ENCODE measurements around the gene GAP43. TPM values are rescaled to one million over a fixed set of nuclear protein-coding genes. Genes with fewer than 3 reads are reported as not detected.

Gene GAP43
- total RNA-seq, 2 experiments from 2014 or later: not detected

DNA sequence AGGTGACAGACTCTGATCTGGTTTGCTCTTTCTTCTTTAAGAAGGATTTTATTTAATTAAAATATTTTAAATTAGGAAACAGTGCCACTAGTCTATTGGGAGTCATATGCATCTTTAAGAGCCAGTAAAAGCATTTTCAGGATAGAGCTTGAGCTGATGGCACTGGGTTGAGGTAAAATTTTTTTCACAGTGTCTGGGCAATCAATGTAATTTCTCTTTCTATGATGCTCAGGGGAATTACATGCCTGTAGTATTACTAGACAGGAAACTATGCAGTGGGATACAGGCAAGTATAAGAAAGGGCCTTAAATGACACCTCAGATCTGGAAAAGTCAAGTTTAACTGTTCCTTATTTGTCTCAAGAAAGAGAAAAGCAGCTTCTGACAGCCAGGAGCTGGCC lies 76.4 kb downstream of the GAP43 start:
- Mint-ChIP-seq H3K4me1 (no peaks in the 10 kb centered on the region), H3K27me3 (peaks cover 8% of the 10 kb centered on the region), H3K4me3 (no peak overlapping the region), H3K27ac (no peak overlapping the region), H3K36me3 (no peaks in the 10 kb centered on the region), H3K9me3 (ENCODE audit: low read depth) (no peaks in the 10 kb centered on the region)
- DNase-seq (no peak), ATAC-seq (no peak)
- CTCF ChIA-PET: no interaction called here

- CTCF ChIA-PET: no interaction called here
- Mint-ChIP-seq H3K27ac (no peak overlapping the region), H3K36me3 (no peaks in the 10 kb centered on the region), H3K9me3 (ENCODE audit: low read depth) (no peaks in the 10 kb centered on the region), H3K4me1 (no peaks in the 10 kb centered on the region), H3K4me3 (no peak overlapping the region), H3K27me3 (peaks cover 19% of the 10 kb centered on the region)
- ATAC-seq (no peak), DNase-seq (no peak)
These were observed 79.3 kb downstream of the GAP43 start for GRCh38 chr3:115702598-115702997.

GRCh38 chr3:115704661-115705338 lies 81.5 kb downstream of the GAP43 start:
- no peak for ATAC-seq
- DNase-seq: no peak
- Mint-ChIP-seq H3K9me3 (ENCODE audit: low read depth) (no peaks in the 10 kb centered on the region), H3K36me3 (no peaks in the 10 kb centered on the region), H3K4me3 (no peak overlapping the region), H3K27me3 (peaks cover 22% of the 10 kb centered on the region), H3K27ac (no peak overlapping the region), H3K4me1 (no peaks in the 10 kb centered on the region)
- CTCF ChIA-PET: no interaction called here

DNA sequence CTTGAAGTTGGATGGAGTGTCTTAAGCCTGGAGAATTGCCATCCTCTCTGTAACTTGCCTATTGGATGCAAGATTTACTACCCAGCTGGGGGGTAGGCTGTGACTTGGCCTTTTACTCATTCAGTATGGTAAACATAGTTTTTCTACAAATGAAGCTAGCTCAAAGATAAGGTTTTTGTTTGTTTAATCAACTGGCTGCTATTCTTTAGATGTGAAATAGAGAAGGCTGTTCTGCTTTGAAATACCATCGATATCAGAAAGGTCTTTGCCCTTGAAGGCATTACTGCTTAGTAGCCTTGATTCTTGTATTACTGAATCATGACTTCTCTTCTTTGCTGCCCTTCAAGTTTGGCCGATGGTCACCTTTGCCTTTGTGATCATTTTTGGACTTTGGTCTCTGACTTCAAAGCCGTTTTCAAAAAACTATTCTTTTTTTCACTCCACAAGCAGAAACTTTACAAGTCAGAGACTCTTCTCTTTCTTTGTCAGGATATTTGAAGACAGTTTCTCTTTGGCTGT lies 83.1 kb downstream of the GAP43 start:
- DNase-seq (no peak), ATAC-seq (no peak)
- H3K36me3 Mint-ChIP-seq: no peaks in the 10 kb centered on the region
- H3K4me1 Mint-ChIP-seq: no peaks in the 10 kb centered on the region
- peaks cover 28% of the 10 kb centered on the region for H3K27me3 Mint-ChIP-seq
- H3K27ac Mint-ChIP-seq: no peak overlapping the region
- no peak overlapping the region for H3K4me3 Mint-ChIP-seq
- CTCF ChIA-PET: no interaction called here
- no peaks in the 10 kb centered on the region for H3K9me3 Mint-ChIP-seq (ENCODE audit: low read depth)

DNA sequence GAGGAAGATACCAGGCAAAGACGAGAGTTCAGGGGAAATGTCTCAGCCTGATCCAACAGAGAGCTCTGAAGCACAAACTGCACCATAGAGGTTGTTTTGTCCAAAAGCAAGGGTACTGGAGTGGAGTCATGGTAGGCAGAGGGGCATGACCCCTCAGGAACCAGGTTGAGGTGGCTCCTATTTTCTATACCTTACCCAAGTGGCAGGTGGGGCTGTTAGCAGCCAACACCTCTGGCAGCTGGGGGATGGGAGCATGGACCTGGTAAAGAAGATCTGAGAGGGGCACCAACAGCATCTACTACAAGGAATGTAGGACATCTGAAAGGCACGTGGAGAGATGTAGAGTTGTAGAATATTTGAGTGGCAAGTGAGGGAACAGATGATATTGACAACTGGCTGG lies 85.2 kb downstream of the GAP43 start:
- CTCF ChIA-PET: no interaction called here
- Mint-ChIP-seq H3K36me3 (no peaks in the 10 kb centered on the region), H3K27me3 (peaks cover 37% of the 10 kb centered on the region), H3K4me1 (no peaks in the 10 kb centered on the region), H3K9me3 (ENCODE audit: low read depth) (no peaks in the 10 kb centered on the region), H3K27ac (no peak overlapping the region), H3K4me3 (no peak overlapping the region)
- ATAC-seq (no peak), DNase-seq (no peak)

DNA sequence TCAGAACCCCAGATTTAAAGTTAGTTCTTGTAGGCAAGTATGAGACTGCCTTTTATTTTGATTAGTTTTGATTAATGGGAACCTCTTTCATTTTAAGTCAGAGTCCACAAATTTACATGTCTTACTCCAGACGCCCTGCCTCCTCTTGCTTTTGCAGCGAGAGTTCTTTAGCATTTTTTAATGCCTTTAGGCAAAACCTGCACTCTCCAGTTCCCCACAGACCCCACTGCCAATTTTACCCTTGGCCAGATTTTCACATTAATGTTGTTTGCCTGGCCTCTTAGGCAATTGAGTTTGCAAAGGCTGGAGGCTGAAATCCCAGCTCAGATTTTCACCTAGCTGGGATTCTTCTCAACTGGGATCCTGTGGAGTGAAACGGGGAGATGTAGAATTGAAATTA lies 85.8 kb downstream of the GAP43 start:
- H3K27me3 Mint-ChIP-seq: peaks cover 38% of the 10 kb centered on the region
- ATAC-seq (no peak), DNase-seq (no peak)
- no peak overlapping the region for H3K27ac Mint-ChIP-seq
- no peak overlapping the region for H3K4me3 Mint-ChIP-seq
- CTCF ChIA-PET: no interaction called here
- H3K9me3 Mint-ChIP-seq (ENCODE audit: low read depth): no peaks in the 10 kb centered on the region
- no peaks in the 10 kb centered on the region for H3K4me1 Mint-ChIP-seq
- H3K36me3 Mint-ChIP-seq: no peaks in the 10 kb centered on the region

DNA sequence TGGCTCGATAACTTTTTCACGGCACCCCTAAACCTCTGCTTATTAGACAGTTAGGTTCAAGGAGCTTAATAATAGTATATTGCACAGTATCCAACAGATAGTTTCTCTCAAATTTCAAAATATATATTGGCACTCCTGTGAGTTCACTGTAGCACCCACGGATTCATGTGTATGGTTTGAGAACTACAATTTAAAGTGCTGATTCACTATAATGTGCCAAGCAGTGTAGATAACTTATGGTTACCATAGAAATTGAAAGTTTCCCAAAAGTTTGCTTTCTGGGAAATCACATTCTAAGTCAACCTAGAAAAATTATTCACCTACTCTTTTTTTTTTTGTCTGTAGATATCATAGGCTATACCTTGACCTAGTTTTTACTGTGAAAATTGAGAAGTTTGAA lies 86.6 kb downstream of the GAP43 start:
- no peaks in the 10 kb centered on the region for H3K4me1 Mint-ChIP-seq
- H3K27ac Mint-ChIP-seq: no peak overlapping the region
- no peak for DNase-seq
- H3K4me3 Mint-ChIP-seq: no peak overlapping the region
- H3K36me3 Mint-ChIP-seq: no peaks in the 10 kb centered on the region
- peaks cover 41% of the 10 kb centered on the region for H3K27me3 Mint-ChIP-seq
- CTCF ChIA-PET: interaction anchor here (0.6 kb wide), 1 partner anchor 14 kb away, joined by 3 read pairs; no protein-coding TSS in a partner anchor
- ATAC-seq: no peak
- no peaks in the 10 kb centered on the region for H3K9me3 Mint-ChIP-seq (ENCODE audit: low read depth)

GRCh38 chr3:115710799-115711198 lies 87.5 kb downstream of the GAP43 start:
- Mint-ChIP-seq H3K36me3 (no peaks in the 10 kb centered on the region), H3K4me3 (no peak overlapping the region), H3K4me1 (no peaks in the 10 kb centered on the region), H3K27ac (no peak overlapping the region), H3K9me3 (ENCODE audit: low read depth) (no peaks in the 10 kb centered on the region), H3K27me3 (peaks cover 41% of the 10 kb centered on the region)
- ATAC-seq (no peak), DNase-seq (no peak)
- CTCF ChIA-PET: no interaction called here

DNA sequence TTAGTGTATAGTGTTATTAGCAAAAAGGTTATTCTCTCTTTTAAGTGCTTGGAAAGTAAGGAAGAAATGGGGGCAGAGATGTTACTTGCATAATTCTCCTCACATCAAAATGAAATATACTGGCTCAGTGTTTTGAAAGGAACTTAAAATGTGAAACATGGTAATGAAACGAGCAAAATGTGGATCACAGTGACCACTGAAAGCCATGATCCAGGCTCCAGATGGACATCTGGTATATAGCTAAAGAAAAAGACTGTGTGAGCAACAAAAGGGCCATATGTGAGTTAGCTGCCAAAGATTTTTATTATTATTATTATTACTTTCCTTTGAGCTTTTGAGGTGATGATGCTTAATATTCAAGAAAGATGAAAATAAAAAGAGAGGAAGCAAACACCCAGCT lies 89.6 kb downstream of the GAP43 start:
- Mint-ChIP-seq H3K27me3 (peaks cover 34% of the 10 kb centered on the region), H3K9me3 (ENCODE audit: low read depth) (no peaks in the 10 kb centered on the region), H3K36me3 (no peaks in the 10 kb centered on the region), H3K4me1 (no peaks in the 10 kb centered on the region), H3K27ac (no peak overlapping the region), H3K4me3 (no peak overlapping the region)
- DNase-seq: no peak
- CTCF ChIA-PET: no interaction called here
- ATAC-seq: no peak

- Mint-ChIP-seq H3K27ac (no peak overlapping the region), H3K27me3 (peaks cover 32% of the 10 kb centered on the region), H3K4me3 (no peak overlapping the region), H3K4me1 (no peaks in the 10 kb centered on the region), H3K36me3 (no peaks in the 10 kb centered on the region), H3K9me3 (ENCODE audit: low read depth) (no peaks in the 10 kb centered on the region)
- ATAC-seq (no peak), DNase-seq (no peak)
- CTCF ChIA-PET: interaction anchor here (1.1 kb wide), 1 partner anchor 20 kb away, joined by 3 read pairs; no protein-coding TSS in a partner anchor
These were observed 90.0 kb downstream of the GAP43 start for GRCh38 chr3:115713284-115713683.

GRCh38 chr3:115715241-115715745 lies 92.0 kb downstream of the GAP43 start:
- no peaks in the 10 kb centered on the region for H3K36me3 Mint-ChIP-seq
- CTCF ChIA-PET: interaction anchor here (1.5 kb wide), 1 partner anchor 69 kb away, joined by 6 read pairs; no protein-coding TSS in a partner anchor

DNA sequence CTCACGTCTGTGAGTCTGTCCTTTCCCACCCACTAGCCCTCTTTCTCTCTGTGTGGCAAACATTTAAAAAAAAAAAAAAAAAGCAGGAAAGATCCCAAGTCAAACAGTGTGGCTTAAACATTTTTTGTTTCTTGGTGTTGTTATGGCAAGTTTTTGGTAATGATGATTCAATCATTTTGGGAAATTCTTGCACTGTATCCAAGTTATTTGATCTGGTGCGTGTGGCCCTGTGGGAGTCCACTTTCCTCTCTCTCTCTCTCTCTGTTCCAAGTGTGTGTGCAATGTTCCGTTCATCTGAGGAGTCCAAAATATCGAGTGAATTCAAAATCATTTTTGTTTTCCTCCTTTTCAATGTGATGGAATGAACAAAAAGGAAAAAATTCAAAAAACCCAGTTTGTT lies 97.7 kb downstream of the GAP43 start:
- no peaks in the 10 kb centered on the region for H3K4me1 Mint-ChIP-seq
- H3K27me3 Mint-ChIP-seq: peaks cover 9% of the 10 kb centered on the region
- ATAC-seq: no peak
- H3K36me3 Mint-ChIP-seq: no peaks in the 10 kb centered on the region
- no peak for DNase-seq
- H3K27ac Mint-ChIP-seq: no peak overlapping the region
- no peaks in the 10 kb centered on the region for H3K9me3 Mint-ChIP-seq (ENCODE audit: low read depth)
- CTCF ChIA-PET: no interaction called here
- H3K4me3 Mint-ChIP-seq: no peak overlapping the region

More at GRCh38 chr3:115715241-115715745, 92.0 kb downstream of the GAP43 start:
- H3K9me3 Mint-ChIP-seq (ENCODE audit: low read depth): no peaks in the 10 kb centered on the region
- no peak overlapping the region for H3K27ac Mint-ChIP-seq
- H3K27me3 Mint-ChIP-seq: peaks cover 28% of the 10 kb centered on the region
- no peak for ATAC-seq
- DNase-seq: no peak
- no peak overlapping the region for H3K4me3 Mint-ChIP-seq
- H3K4me1 Mint-ChIP-seq: no peaks in the 10 kb centered on the region

GRCh38 chr3:115725800-115726199 lies 102.5 kb downstream of the GAP43 start:
- H3K27me3 Mint-ChIP-seq: peaks cover 17% of the 10 kb centered on the region
- no peaks in the 10 kb centered on the region for H3K9me3 Mint-ChIP-seq (ENCODE audit: low read depth)
- H3K27ac Mint-ChIP-seq: no peak overlapping the region
- peaks cover 3% of the 10 kb centered on the region for H3K4me1 Mint-ChIP-seq
- DNase-seq: no peak
- no peaks in the 10 kb centered on the region for H3K36me3 Mint-ChIP-seq
- no peak overlapping the region for H3K4me3 Mint-ChIP-seq
- no peak for ATAC-seq
- CTCF ChIA-PET: no interaction called here

GRCh38 chr3:115727135-115727534 lies 103.8 kb downstream of the GAP43 start:
- H3K27ac Mint-ChIP-seq: no peak overlapping the region
- H3K4me1 Mint-ChIP-seq: peaks cover 3% of the 10 kb centered on the region
- DNase-seq (no peak), ATAC-seq (no peak)
- H3K4me3 Mint-ChIP-seq: no peak overlapping the region
- H3K36me3 Mint-ChIP-seq: no peaks in the 10 kb centered on the region
- H3K9me3 Mint-ChIP-seq (ENCODE audit: low read depth): no peaks in the 10 kb centered on the region
- peaks cover 20% of the 10 kb centered on the region for H3K27me3 Mint-ChIP-seq
- CTCF ChIA-PET: no interaction called here

Measured in activated CD8-positive, alpha-beta memory T cell treated with anti-CD3 and anti-CD28 coated beads, Interleukin-2, amount 10 ng/mL, durations not matched to agents 7 days and 5 days (primary cell).